Skeletal muscle satellite cell (primary cell): ENCODE results near the gene TBC1D1.

Source experiments
- H3K27me3 ChIP-seq: 2 replicates; pipeline ENCODE4 v1.7.0; 2013; ENCODE audit warnings: low read length; ENCODE audit not compliant: control insufficient read depth, insufficient read depth
- H3K36me3 ChIP-seq: 2 replicates; pipeline ENCODE4 v1.7.0; 2013; ENCODE audit warnings: mild to moderate bottlenecking, control low read depth, low read length; ENCODE audit not compliant: insufficient read depth
- H3K4me1 ChIP-seq: 2 replicates; pipeline ENCODE4 v1.7.0; 2013; ENCODE audit warnings: low read length; ENCODE audit not compliant: control insufficient read depth, insufficient read depth
- H3K4me2 ChIP-seq: 2 replicates; pipeline ENCODE4 v1.7.0; 2013; ENCODE audit warnings: mild to moderate bottlenecking, low read length
- H3K4me3 ChIP-seq: 2 replicates; pipeline ENCODE4 v1.7.0; 2013; ENCODE audit warnings: low read length
- H3K9ac ChIP-seq: 2 replicates; pipeline ENCODE4 v1.7.0; 2013; ENCODE audit warnings: mild to moderate bottlenecking, low read depth, low read length, moderate library complexity
- H3K9me3 ChIP-seq: replicated peaks from 2 replicates; pipeline ENCODE4 v1.7.0; 2013; ENCODE audit warnings: mild to moderate bottlenecking, control low read depth, low read length

TBC1D1 gene

GRCh38 chr4:38068107-38068506, 177.2 kb downstream of the TBC1D1 start:
- Histone ChIP-seq H3K4me2 (no peak overlapping the region), H3K9ac (no peak overlapping the region), H3K4me1 (no peaks in the 10 kb centered on the region), H3K36me3 (peaks cover 8% of the 10 kb centered on the region), H3K9me3 (no peaks in the 10 kb centered on the region), H3K4me3 (no peak overlapping the region), H3K27me3 (no peaks in the 10 kb centered on the region)

DNA sequence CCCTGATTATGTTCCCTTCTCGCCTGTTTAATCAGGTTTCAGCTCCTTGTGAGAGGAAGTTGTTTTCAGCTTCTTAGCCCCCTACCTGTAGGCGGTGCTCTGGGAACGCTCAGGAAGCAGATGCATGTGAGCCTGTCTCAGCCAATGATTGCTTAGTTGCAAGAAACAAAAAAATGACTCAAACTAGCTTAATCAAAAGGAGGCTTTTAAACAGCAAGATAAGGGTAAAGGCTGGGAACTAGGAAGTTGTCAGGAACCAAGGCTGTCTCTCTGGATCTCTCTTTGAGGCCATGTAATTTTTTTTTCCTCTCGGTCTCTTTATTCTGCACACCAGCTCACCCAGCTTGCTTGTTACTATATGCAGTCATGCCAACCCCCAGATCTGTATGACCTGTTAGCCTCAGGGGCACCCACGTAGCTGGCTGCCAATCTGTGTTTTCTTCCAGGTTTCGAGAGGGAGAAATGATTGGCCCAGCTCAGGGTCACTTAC, 178.4 kb downstream of the TBC1D1 start:
- Histone ChIP-seq H3K27me3 (no peaks in the 10 kb centered on the region), H3K9me3 (no peaks in the 10 kb centered on the region), H3K36me3 (peaks cover 13% of the 10 kb centered on the region), H3K4me1 (no peaks in the 10 kb centered on the region), H3K4me3 (no peak overlapping the region), H3K9ac (no peak overlapping the region), H3K4me2 (no peak overlapping the region)

- Histone ChIP-seq H3K36me3 (peaks cover 13% of the 10 kb centered on the region), H3K9ac (no peak overlapping the region), H3K27me3 (no peaks in the 10 kb centered on the region), H3K4me3 (no peak overlapping the region), H3K4me2 (no peak overlapping the region), H3K9me3 (no peaks in the 10 kb centered on the region), H3K4me1 (peaks cover 12% of the 10 kb centered on the region)
Observed at GRCh38 chr4:38071801-38072431, 181.0 kb downstream of the TBC1D1 start.

- Histone ChIP-seq H3K4me2 (no peak overlapping the region), H3K4me3 (no peak overlapping the region), H3K4me1 (peaks cover 12% of the 10 kb centered on the region), H3K27me3 (no peaks in the 10 kb centered on the region), H3K9me3 (no peaks in the 10 kb centered on the region), H3K9ac (no peak overlapping the region), H3K36me3 (peaks cover 13% of the 10 kb centered on the region)
Observed at GRCh38 chr4:38072578-38072977, 181.7 kb downstream of the TBC1D1 start.

- Histone ChIP-seq H3K36me3 (peaks cover 6% of the 10 kb centered on the region), H3K27me3 (no peaks in the 10 kb centered on the region), H3K4me2 (no peak overlapping the region), H3K4me1 (peaks cover 23% of the 10 kb centered on the region), H3K9ac (no peak overlapping the region), H3K4me3 (no peak overlapping the region), H3K9me3 (no peaks in the 10 kb centered on the region)
Observed at GRCh38 chr4:38073596-38074234, 182.8 kb downstream of the TBC1D1 start.

- H3K4me2 ChIP-seq = peak overlapping the region; percentile 8
- H3K9ac ChIP-seq = no peak overlapping the region
- no peaks in the 10 kb centered on the region for H3K9me3 ChIP-seq
- H3K36me3 ChIP-seq = peaks cover 6% of the 10 kb centered on the region
- H3K4me1 ChIP-seq = peaks cover 40% of the 10 kb centered on the region
- no peak overlapping the region for H3K4me3 ChIP-seq
- H3K27me3 ChIP-seq = no peaks in the 10 kb centered on the region
Observed at GRCh38 chr4:38075370-38076152, 184.7 kb downstream of the TBC1D1 start.

DNA sequence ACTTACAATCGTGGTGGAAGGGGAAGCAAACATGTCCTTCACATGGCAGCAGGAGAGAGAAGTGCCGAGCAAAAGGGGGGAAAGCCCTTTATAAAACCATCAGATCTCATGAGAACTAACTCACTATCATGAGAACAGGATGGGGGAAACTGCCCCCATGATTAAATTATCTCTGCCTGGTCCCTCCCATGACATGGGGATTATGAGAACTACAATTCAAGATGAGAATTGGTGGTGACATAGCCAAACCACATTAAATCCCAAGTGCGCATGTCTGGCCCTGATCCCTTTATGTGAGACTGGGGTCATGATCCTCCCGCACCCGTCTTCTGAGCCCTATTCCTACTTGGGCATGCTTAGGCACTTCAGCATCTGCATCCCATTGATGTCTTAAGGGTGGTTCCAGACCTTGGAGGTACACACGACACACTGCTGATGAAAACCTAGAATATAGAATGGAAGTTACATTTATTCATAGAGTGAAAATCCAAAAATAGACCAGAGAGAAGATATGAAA, 185.3 kb downstream of the TBC1D1 start:
- Histone ChIP-seq H3K36me3 (peaks cover 6% of the 10 kb centered on the region), H3K27me3 (no peaks in the 10 kb centered on the region), H3K4me2 (no peak overlapping the region), H3K9me3 (no peaks in the 10 kb centered on the region), H3K4me3 (no peak overlapping the region), H3K4me1 (peaks cover 44% of the 10 kb centered on the region), H3K9ac (no peak overlapping the region)

DNA sequence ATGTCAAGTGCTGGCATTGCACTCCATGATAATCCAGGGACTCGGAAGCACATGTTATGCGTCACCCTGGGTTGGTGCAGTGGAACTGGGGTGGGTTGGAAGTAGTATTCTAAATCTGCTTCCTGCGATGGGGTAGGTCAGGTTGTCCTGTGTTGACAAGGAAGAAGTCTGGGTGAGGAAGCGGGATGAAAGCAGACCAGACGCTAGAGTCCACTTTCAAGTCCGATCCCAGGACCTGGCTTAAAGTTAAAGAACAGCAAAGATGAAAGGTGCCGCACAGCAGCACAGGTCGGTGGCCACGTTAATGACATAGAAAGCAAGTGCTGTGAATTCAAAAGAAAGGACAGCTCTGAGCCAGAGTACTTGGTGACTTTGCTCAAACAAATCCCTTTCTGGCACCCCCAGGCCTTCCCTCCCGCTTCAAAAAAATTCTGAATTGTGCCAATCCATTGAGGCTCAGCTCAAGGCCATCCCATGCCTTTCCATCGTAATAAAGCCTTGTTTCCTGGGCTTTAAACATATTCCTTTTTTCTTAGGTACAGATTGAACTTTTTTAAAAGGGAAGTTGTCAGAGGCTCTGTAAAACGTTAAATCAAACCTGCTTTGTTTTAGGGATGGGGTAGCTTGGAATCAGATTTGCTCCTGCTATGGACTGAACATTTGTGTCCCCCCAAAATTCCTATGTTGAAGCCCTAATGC, 187.1 kb downstream of the TBC1D1 start:
- H3K4me1 ChIP-seq = peaks cover 59% of the 10 kb centered on the region
- no peaks in the 10 kb centered on the region for H3K9me3 ChIP-seq
- H3K9ac ChIP-seq = no peak overlapping the region
- no peaks in the 10 kb centered on the region for H3K27me3 ChIP-seq
- H3K36me3 ChIP-seq = peaks cover 6% of the 10 kb centered on the region
- no peak overlapping the region for H3K4me2 ChIP-seq
- no peak overlapping the region for H3K4me3 ChIP-seq

- Histone ChIP-seq H3K4me3 (peak overlapping the region; percentile 49), H3K4me1 (peaks cover 66% of the 10 kb centered on the region), H3K27me3 (no peaks in the 10 kb centered on the region), H3K9ac (peak overlapping the region; percentile 81), H3K9me3 (no peaks in the 10 kb centered on the region), H3K4me2 (peak overlapping the region; percentile 74), H3K36me3 (peaks cover 2% of the 10 kb centered on the region)
Observed at GRCh38 chr4:38078590-38079421, 187.9 kb downstream of the TBC1D1 start.

DNA sequence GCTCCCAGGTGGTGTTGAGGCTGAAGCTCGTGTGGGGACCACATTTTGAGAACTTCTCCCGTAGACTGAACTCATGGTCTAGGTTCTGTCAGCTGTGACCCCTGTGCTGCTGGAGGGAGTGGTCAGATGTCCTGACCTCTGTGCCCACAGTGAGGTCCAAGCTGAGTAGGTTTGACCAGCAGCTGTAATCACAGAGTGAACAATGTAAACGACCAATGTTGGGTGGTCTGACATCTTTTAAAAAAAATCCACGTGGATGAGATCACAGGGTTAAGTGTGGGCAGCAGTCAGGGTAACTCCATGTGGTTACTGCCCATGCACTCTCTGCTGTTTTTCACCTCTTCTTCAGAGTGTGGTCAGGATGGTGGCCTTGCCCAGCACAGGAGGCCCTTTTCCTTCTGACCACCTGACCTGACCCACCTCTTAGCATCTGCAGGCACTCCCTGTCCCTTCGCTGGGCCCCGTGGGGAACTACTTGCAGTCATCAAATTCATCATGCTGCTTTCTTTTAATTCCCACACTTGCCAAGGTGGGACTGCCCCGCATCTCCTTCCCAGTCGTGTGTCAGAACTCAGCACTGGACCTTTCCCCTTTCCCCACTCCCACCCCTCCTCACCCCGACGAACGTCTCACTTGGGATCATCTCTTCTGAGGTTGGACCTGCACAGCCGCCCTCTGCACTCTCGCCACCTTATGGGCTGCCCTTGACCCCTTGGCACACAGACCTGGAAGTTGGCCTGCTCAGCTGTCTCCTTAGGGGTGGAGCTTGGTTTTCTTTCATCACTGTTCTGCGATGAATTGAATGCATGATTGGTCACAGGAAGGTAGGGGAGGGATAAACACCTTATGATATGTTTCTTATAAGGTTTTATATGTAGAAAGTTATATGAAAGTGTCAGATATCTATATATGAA, 189.4 kb downstream of the TBC1D1 start:
- H3K4me2 ChIP-seq = no peak overlapping the region
- H3K9me3 ChIP-seq = no peaks in the 10 kb centered on the region
- H3K36me3 ChIP-seq = no peaks in the 10 kb centered on the region
- no peak overlapping the region for H3K4me3 ChIP-seq
- no peak overlapping the region for H3K9ac ChIP-seq
- no peaks in the 10 kb centered on the region for H3K27me3 ChIP-seq
- H3K4me1 ChIP-seq = peaks cover 74% of the 10 kb centered on the region
